Measurements from ENCODE around the gene FAM89B. TPM values are rescaled to one million over a fixed set of nuclear protein-coding genes. Genes with fewer than 3 reads are reported as not detected.

FAM89B gene
- total RNA-seq, 2 experiments from 2014 or later: 23.3 to 27.3 TPM

DNA sequence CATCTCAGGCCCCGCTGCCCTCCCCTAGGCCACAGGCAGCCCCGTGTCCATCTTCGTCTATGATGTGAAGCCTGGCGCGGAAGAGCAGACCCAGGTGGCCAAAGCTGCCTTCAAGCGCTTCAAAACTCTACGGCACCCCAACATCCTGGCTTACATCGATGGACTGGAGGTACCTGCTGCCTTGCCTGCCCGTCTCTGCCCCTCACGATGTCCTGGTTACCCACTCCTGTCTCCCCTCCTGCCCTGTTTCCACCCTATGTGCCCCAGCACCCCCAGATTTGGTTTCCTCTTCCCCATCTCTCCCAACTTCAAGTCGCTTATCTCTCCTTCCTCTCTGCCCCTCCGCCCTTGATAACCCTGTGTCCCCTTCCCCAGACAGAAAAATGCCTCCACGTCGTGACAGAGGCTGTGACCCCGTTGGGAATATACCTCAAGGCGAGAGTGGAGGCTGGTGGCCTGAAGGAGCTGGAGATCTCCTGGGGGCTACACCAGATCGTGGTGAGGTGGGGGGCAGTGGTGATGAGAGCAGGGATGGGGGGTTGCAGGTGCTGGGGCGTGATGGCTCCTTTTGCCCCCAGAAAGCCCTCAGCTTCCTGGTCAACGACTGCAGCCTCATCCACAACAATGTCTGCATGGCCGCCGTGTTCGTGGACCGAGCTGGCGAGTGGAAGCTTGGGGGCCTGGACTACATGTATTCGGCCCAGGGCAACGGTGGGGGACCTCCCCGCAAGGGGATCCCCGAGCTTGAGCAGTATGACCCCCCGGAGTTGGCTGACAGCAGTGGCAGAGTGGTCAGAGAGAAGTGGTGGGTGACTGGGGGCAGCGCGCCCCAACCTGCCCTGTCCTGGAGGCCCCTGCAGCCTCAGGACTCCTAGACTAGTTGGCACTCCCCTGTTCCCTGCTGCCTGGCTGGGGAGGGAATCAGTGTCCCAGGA, 46.5 kb upstream of the FAM89B start:
- peaks cover 30% of the 10 kb centered on the region for H3K36me3 ChIP-seq (ENCODE audit: insufficient read depth, low read length)
- peak overlapping the region; percentile 80 for H3K27ac Mint-ChIP-seq
- peaks cover 37% of the 10 kb centered on the region for H3K36me3 Mint-ChIP-seq (ENCODE audit: low read depth)
- peak overlapping the region; percentile 88 for H3K4me3 Mint-ChIP-seq
- intact Hi-C loops (cut with DNase I, micrococcal nuclease): loop anchor here (1.0 to 10.0 kb wide), 3 partner anchors 14 to 411 kb away; partner anchors contain the start of genes EHBP1L1 (in 1 of the 2), FAM89B (in 1 of the 2), TM7SF2 (in 1 of the 2) and ZNHIT2 (in 1 of the 2)
- H3K4me1 Mint-ChIP-seq (ENCODE audit: low read depth): peaks cover 63% of the 10 kb centered on the region
- ChIA-PET CTCF (interaction anchor here (0.6 to 2.0 kb wide), 8 partner anchors 15 to 790 kb away, joined by 3 to 8 read pairs (median 4); no protein-coding TSS in a partner anchor), POLR2A (interaction anchor here (0.7 to 4.1 kb wide), 25 partner anchors 9 to 747 kb away, joined by 3 to 106 read pairs (median 4); partner anchors contain the start of genes EHBP1L1, FAM89B, FRMD8 and MALAT1)
- peak overlapping the region in 1 of 2 donors; percentile 70 for H3K27ac ChIP-seq (ENCODE audit: low read depth in 1 of 2, low read length in 2 of 2)
- H3K4me3 ChIP-seq (ENCODE audit: low read length): peak overlapping the region; percentile 75
- no peaks in the 10 kb centered on the region for H3K9me3 Mint-ChIP-seq
- peaks cover 70% of the 10 kb centered on the region for H3K4me1 ChIP-seq (ENCODE audit: insufficient read depth, low read length)
- H3K27me3 ChIP-seq (ENCODE audit: control insufficient read depth in 1 of 2, insufficient read depth in 2 of 2, low read length in 2 of 2): no peaks in the 10 kb centered on the region
- no peaks in the 10 kb centered on the region for H3K9me3 ChIP-seq (ENCODE audit: control insufficient read depth in 1 of 2, insufficient read depth in 1 of 2, low read length in 2 of 2)
- no peaks in the 10 kb centered on the region for H3K27me3 Mint-ChIP-seq
- DNase-seq (peak in 1 of 14 experiments; percentile 32), ATAC-seq (ENCODE audit: poor library complexity) (peak; percentile 9)
- TF ChIP-seq, protein P1, sequence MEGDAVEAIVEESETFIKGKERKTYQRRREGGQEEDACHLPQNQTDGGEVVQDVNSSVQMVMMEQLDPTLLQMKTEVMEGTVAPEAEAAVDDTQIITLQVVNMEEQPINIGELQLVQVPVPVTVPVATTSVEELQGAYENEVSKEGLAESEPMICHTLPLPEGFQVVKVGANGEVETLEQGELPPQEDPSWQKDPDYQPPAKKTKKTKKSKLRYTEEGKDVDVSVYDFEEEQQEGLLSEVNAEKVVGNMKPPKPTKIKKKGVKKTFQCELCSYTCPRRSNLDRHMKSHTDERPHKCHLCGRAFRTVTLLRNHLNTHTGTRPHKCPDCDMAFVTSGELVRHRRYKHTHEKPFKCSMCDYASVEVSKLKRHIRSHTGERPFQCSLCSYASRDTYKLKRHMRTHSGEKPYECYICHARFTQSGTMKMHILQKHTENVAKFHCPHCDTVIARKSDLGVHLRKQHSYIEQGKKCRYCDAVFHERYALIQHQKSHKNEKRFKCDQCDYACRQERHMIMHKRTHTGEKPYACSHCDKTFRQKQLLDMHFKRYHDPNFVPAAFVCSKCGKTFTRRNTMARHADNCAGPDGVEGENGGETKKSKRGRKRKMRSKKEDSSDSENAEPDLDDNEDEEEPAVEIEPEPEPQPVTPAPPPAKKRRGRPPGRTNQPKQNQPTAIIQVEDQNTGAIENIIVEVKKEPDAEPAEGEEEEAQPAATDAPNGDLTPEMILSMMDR (IDR thresholded peaks at IDR 0.05): no peak

DNA sequence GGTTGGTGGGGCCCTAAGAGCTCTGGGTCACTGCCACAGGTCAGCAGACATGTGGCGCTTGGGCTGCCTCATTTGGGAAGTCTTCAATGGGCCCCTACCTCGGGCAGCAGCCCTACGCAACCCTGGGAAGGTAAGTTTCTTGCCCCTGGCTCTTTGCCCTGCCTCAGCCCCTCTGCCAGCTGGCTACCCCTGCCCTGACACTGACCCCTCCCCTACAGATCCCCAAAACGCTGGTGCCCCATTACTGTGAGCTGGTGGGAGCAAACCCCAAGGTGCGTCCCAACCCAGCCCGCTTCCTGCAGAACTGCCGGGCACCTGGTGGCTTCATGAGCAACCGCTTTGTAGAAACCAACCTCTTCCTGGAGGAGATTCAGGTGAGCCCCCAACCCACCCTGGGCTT, 45.6 kb upstream of the FAM89B start:
- H3K4me1 Mint-ChIP-seq (ENCODE audit: low read depth): peaks cover 60% of the 10 kb centered on the region
- intact Hi-C loops (cut with DNase I, micrococcal nuclease): loop anchor here (10.0 kb wide), 2 partner anchors 48 to 412 kb away; partner anchors contain the start of genes EHBP1L1 (in 1 of the 2), FAM89B (in 1 of the 2), TM7SF2 (in 1 of the 2) and ZNHIT2 (in 1 of the 2)
- POLR2A ChIA-PET: interaction anchor here (0.8 to 4.1 kb wide), 7 partner anchors 14 to 145 kb away, joined by 3 to 106 read pairs (median 27); partner anchors contain the start of genes FAM89B, MALAT1 and ZNRD2

More for the DNA sequence above, 45.6 kb upstream of the FAM89B start:
- peaks cover 39% of the 10 kb centered on the region for H3K36me3 ChIP-seq (ENCODE audit: insufficient read depth, low read length)
- CTCF ChIA-PET: no interaction called here
- no peaks in the 10 kb centered on the region for H3K27me3 ChIP-seq (ENCODE audit: control insufficient read depth in 1 of 2, insufficient read depth in 2 of 2, low read length in 2 of 2)
- no peak overlapping the region for H3K27ac ChIP-seq (ENCODE audit: low read depth in 1 of 2, low read length in 2 of 2)
- peak overlapping the region; percentile 58 for H3K27ac Mint-ChIP-seq
- no peak overlapping the region for H3K4me3 ChIP-seq (ENCODE audit: low read length)
- H3K4me1 ChIP-seq (ENCODE audit: insufficient read depth, low read length): peaks cover 68% of the 10 kb centered on the region
- no peak for ATAC-seq (ENCODE audit: poor library complexity)
- no peaks in the 10 kb centered on the region for H3K9me3 Mint-ChIP-seq
- H3K36me3 Mint-ChIP-seq (ENCODE audit: low read depth): peaks cover 47% of the 10 kb centered on the region
- peak overlapping the region; percentile 81 for H3K4me3 Mint-ChIP-seq
- no peaks in the 10 kb centered on the region for H3K9me3 ChIP-seq (ENCODE audit: control insufficient read depth in 1 of 2, insufficient read depth in 1 of 2, low read length in 2 of 2)
- TF ChIP-seq, protein P1 (IDR thresholded peaks at IDR 0.05): no peak
- H3K27me3 Mint-ChIP-seq: no peaks in the 10 kb centered on the region
- no peak for DNase-seq

Measured in CD4-positive, alpha-beta T cell (primary cell).